Measurements from ENCODE around the gene ACHE. TPM values are rescaled to one million over a fixed set of nuclear protein-coding genes. Genes with fewer than 3 reads are reported as not detected.

The ACHE gene
- total RNA-seq, 1 donor: under 0.01 TPM

DNA sequence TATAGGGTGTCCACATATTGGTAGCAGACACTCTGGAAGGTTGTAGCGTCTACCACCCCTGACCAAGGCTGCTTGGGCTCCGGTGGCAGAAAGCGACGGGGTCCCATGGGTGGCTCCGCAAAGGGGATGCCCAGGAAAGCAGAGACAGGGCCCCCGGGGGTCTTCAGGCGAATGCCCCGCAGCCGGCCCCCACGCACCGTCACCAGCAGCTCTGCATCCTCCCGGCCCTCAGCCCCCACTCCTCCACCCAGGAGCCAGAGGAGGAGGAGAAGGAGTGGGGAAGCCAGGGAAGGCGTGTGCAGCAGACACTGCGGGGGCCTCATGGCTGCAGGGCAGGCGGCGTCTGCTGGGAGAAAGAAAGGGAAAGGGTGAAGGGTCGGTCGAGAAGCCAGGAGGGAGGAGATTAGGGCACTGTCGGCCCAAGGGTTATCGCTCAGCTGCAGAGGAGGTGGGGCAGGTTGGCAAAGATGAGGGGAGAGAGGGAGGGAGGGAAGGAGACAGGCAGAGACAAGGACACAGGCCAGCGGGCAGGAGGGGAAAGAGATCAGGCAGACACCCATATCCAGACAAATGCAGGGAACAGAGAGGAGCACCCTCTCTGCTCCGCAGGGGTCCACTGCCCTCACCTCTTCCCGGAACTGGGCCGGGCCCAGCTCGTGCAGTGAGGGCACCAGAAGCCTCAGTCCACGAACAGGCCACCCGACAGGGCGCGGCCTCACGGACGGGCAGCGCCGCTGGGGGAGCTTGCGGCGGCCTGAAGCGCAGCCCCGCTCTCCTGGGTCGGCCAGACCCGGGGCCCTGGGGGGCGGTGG is 1.6 kb downstream of the ACHE start:
- no peak overlapping the region for H3K4me3 ChIP-seq (ENCODE audit: insufficient read depth, low read length)
- no peak overlapping the region for H2AFZ ChIP-seq (ENCODE audit: low read length)
- no peak overlapping the region for H3K27ac ChIP-seq (ENCODE audit: low read depth, low read length)
- no peaks in the 10 kb centered on the region for H3K9me3 ChIP-seq (ENCODE audit: low read depth, low read length)
- H3K36me3 ChIP-seq (ENCODE audit: insufficient read depth, low read length): no peaks in the 10 kb centered on the region
- peaks cover 5% of the 10 kb centered on the region for H4K20me1 ChIP-seq (ENCODE audit: insufficient read depth, low read length)
- peaks cover 3% of the 10 kb centered on the region for H3K79me2 ChIP-seq (ENCODE audit: insufficient read depth, low read length)
- DNase-seq (ENCODE audit: insufficient read length, low spot score, missing footprints): peak; percentile 65
- TF ChIP-seq, protein P1, sequence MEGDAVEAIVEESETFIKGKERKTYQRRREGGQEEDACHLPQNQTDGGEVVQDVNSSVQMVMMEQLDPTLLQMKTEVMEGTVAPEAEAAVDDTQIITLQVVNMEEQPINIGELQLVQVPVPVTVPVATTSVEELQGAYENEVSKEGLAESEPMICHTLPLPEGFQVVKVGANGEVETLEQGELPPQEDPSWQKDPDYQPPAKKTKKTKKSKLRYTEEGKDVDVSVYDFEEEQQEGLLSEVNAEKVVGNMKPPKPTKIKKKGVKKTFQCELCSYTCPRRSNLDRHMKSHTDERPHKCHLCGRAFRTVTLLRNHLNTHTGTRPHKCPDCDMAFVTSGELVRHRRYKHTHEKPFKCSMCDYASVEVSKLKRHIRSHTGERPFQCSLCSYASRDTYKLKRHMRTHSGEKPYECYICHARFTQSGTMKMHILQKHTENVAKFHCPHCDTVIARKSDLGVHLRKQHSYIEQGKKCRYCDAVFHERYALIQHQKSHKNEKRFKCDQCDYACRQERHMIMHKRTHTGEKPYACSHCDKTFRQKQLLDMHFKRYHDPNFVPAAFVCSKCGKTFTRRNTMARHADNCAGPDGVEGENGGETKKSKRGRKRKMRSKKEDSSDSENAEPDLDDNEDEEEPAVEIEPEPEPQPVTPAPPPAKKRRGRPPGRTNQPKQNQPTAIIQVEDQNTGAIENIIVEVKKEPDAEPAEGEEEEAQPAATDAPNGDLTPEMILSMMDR (IDR thresholded peaks at IDR 0.05; ENCODE audit: extremely low read depth, low read depth, low read length): no peak
- H3K4me2 ChIP-seq (ENCODE audit: insufficient read depth, low read length): no peak overlapping the region
- peaks cover 13% of the 10 kb centered on the region for H3K4me1 ChIP-seq (ENCODE audit: insufficient read depth, low read length)
- H3K27me3 ChIP-seq (ENCODE audit: insufficient read depth, low read length): peaks cover 33% of the 10 kb centered on the region

- no peak overlapping the region for H2AFZ ChIP-seq (ENCODE audit: low read length)
- peaks cover 33% of the 10 kb centered on the region for H3K27me3 ChIP-seq (ENCODE audit: insufficient read depth, low read length)
- H3K79me2 ChIP-seq (ENCODE audit: insufficient read depth, low read length): peaks cover 10% of the 10 kb centered on the region
- TF ChIP-seq, protein P1 (IDR thresholded peaks at IDR 0.05; ENCODE audit: extremely low read depth, low read depth, low read length): no peak
- H3K27ac ChIP-seq (ENCODE audit: low read depth, low read length): no peak overlapping the region
- no peak overlapping the region for H3K4me2 ChIP-seq (ENCODE audit: insufficient read depth, low read length)
- no peaks in the 10 kb centered on the region for H3K9me3 ChIP-seq (ENCODE audit: low read depth, low read length)
- H3K4me3 ChIP-seq (ENCODE audit: insufficient read depth, low read length): no peak overlapping the region
- peaks cover 9% of the 10 kb centered on the region for H4K20me1 ChIP-seq (ENCODE audit: insufficient read depth, low read length)
- peak; percentile 74 for DNase-seq (ENCODE audit: insufficient read length, low spot score, missing footprints)
- peaks cover 19% of the 10 kb centered on the region for H3K4me1 ChIP-seq (ENCODE audit: insufficient read depth, low read length)
- peaks cover 5% of the 10 kb centered on the region for H3K36me3 ChIP-seq (ENCODE audit: insufficient read depth, low read length)
These were observed 2.3 kb downstream of the ACHE start for GRCh38 chr7:100893318-100893895.

GRCh38 chr7:100892364-100893317 is 3.0 kb downstream of the ACHE start:
- H3K27me3 ChIP-seq (ENCODE audit: insufficient read depth, low read length): peaks cover 29% of the 10 kb centered on the region
- peaks cover 18% of the 10 kb centered on the region for H3K79me2 ChIP-seq (ENCODE audit: insufficient read depth, low read length)
- H3K9me3 ChIP-seq (ENCODE audit: low read depth, low read length): no peaks in the 10 kb centered on the region
- no peak overlapping the region for H3K4me2 ChIP-seq (ENCODE audit: insufficient read depth, low read length)
- peaks cover 9% of the 10 kb centered on the region for H4K20me1 ChIP-seq (ENCODE audit: insufficient read depth, low read length)
- H2AFZ ChIP-seq (ENCODE audit: low read length): no peak overlapping the region
- no peak overlapping the region for H3K27ac ChIP-seq (ENCODE audit: low read depth, low read length)
- H3K36me3 ChIP-seq (ENCODE audit: insufficient read depth, low read length): peaks cover 12% of the 10 kb centered on the region
- no peak overlapping the region for H3K4me3 ChIP-seq (ENCODE audit: insufficient read depth, low read length)
- TF ChIP-seq, protein P1 (IDR thresholded peaks at IDR 0.05; ENCODE audit: extremely low read depth, low read depth, low read length): no peak
- DNase-seq (ENCODE audit: insufficient read length, low spot score, missing footprints): peak; percentile 77
- H3K4me1 ChIP-seq (ENCODE audit: insufficient read depth, low read length): peaks cover 22% of the 10 kb centered on the region
